Measurements from ENCODE around the gene MIA. TPM values are rescaled to one million over a fixed set of nuclear protein-coding genes. Genes with fewer than 3 reads are reported as not detected.
A peak's percentile ranks its signal among the peaks of the same experiment; 100 is the strongest.
"Not testable (repeated sequence)": the region's sequence is repeated elsewhere in the genome, so short reads cannot be mapped to it uniquely, and the experiment has no call there.

The MIA gene
- total and polyA plus RNA-seq, 2 donors (not counting 1 experiment from before 2014, with no cell fraction given), result 0.99 TPM; not detected in 1

GRCh38 chr19:40811478-40812341 lies 36.4 kb downstream of the MIA start:
- no peak for DNase-seq (ENCODE audit: low read depth in 2 of 2)
- H3K36me3 ChIP-seq (ENCODE audit: control insufficient read depth, insufficient read depth, low read length), result peaks cover 22% of the 10 kb centered on the region
- H4K20me1 ChIP-seq (ENCODE audit: control insufficient read depth, extremely low read depth, insufficient read depth, low read length), result no peaks in the 10 kb centered on the region
- H3K4me1 ChIP-seq (ENCODE audit: control insufficient read depth, extremely low read depth, insufficient read depth, low read length), result peaks cover 6% of the 10 kb centered on the region
- H3K4me3 ChIP-seq (replicated peaks in 1 of 4; ENCODE audit: control extremely low read depth in 1 of 4, insufficient read depth in 1 of 4, low read depth in 3 of 4, low read length in 4 of 4), result peak overlapping the region in 1 of 4 experiments; percentile 28
- H3K9me3 ChIP-seq (ENCODE audit: control insufficient read depth, insufficient read depth, low read depth, low read length), result no peaks in the 10 kb centered on the region
- no peak overlapping the region for H3K9ac ChIP-seq (ENCODE audit: insufficient read depth, low read length)
- no peak overlapping the region for H3K27ac ChIP-seq (ENCODE audit: insufficient read depth, low read length)
- no peak for TF ChIP-seq CTCF (conservative IDR thresholded peaks at IDR 0.05 in 1 of 2, IDR thresholded peaks at IDR 0.05 in 1 of 2; ENCODE audit: low read depth in 1 of 2, low read length in 2 of 2)
- TF ChIP-seq EZH2 (IDR thresholded peaks at IDR 0.05; ENCODE audit: low read length, missing control alignments), result no peak
- H3K4me2 ChIP-seq (ENCODE audit: extremely low read depth, insufficient read depth, low read length), result no peak overlapping the region
- peaks cover 21% of the 10 kb centered on the region for H3K79me2 ChIP-seq (ENCODE audit: control insufficient read depth, insufficient read depth, low read length)
- H2AFZ ChIP-seq (ENCODE audit: low read length), result no peak overlapping the region
- H3K27me3 ChIP-seq (ENCODE audit: control insufficient read depth, insufficient read depth, low read length), result no peaks in the 10 kb centered on the region

- H3K9ac ChIP-seq (ENCODE audit: insufficient read depth, low read length); H3K4me3 ChIP-seq (replicated peaks in 1 of 4; ENCODE audit: control extremely low read depth in 1 of 4, insufficient read depth in 1 of 4, low read depth in 3 of 4, low read length in 4 of 4); H4K20me1 ChIP-seq (ENCODE audit: control insufficient read depth, extremely low read depth, insufficient read depth, low read length); H3K27ac ChIP-seq (ENCODE audit: insufficient read depth, low read length); H3K27me3 ChIP-seq (ENCODE audit: control insufficient read depth, insufficient read depth, low read length); DNase-seq (ENCODE audit: low read depth in 2 of 2); H3K4me1 ChIP-seq (ENCODE audit: control insufficient read depth, extremely low read depth, insufficient read depth, low read length); H3K9me3 ChIP-seq (ENCODE audit: control insufficient read depth, insufficient read depth, low read depth, low read length); H3K4me2 ChIP-seq (ENCODE audit: extremely low read depth, insufficient read depth, low read length); H2AFZ ChIP-seq (ENCODE audit: low read length): not testable (repeated sequence)
- H3K79me2 ChIP-seq (ENCODE audit: control insufficient read depth, insufficient read depth, low read length), result peaks cover 15% of the 10 kb centered on the region
- peaks cover 18% of the 10 kb centered on the region for H3K36me3 ChIP-seq (ENCODE audit: control insufficient read depth, insufficient read depth, low read length)
These were observed 37.2 kb downstream of the MIA start for GRCh38 chr19:40812571-40812970.

GRCh38 chr19:40813182-40813581 lies 37.9 kb downstream of the MIA start:
- Histone ChIP-seq H3K4me3 (replicated peaks in 1 of 4; ENCODE audit: control extremely low read depth in 1 of 4, insufficient read depth in 1 of 4, low read depth in 3 of 4, low read length in 4 of 4) (no peak overlapping the region), H3K4me2 (ENCODE audit: extremely low read depth, insufficient read depth, low read length) (no peak overlapping the region), H3K9ac (ENCODE audit: insufficient read depth, low read length) (no peak overlapping the region), H3K9me3 (ENCODE audit: control insufficient read depth, insufficient read depth, low read depth, low read length) (no peaks in the 10 kb centered on the region), H2AFZ (ENCODE audit: low read length) (no peak overlapping the region), H3K27ac (ENCODE audit: insufficient read depth, low read length) (no peak overlapping the region), H3K4me1 (ENCODE audit: control insufficient read depth, extremely low read depth, insufficient read depth, low read length) (peaks cover 6% of the 10 kb centered on the region), H3K27me3 (ENCODE audit: control insufficient read depth, insufficient read depth, low read length) (no peaks in the 10 kb centered on the region), H3K79me2 (ENCODE audit: control insufficient read depth, insufficient read depth, low read length) (peaks cover 9% of the 10 kb centered on the region), H3K36me3 (ENCODE audit: control insufficient read depth, insufficient read depth, low read length) (peaks cover 11% of the 10 kb centered on the region), H4K20me1 (ENCODE audit: control insufficient read depth, extremely low read depth, insufficient read depth, low read length) (no peaks in the 10 kb centered on the region)
- TF ChIP-seq CTCF (conservative IDR thresholded peaks at IDR 0.05 in 1 of 2, IDR thresholded peaks at IDR 0.05 in 1 of 2; ENCODE audit: low read depth in 1 of 2, low read length in 2 of 2) (no peak), EZH2 (IDR thresholded peaks at IDR 0.05; ENCODE audit: low read length, missing control alignments) (no peak)
- DNase-seq (ENCODE audit: low read depth in 2 of 2), result no peak

Measured in fibroblast of lung (primary cell).